HTR-8/SVneo (cell line): ENCODE measurements around the gene SRRD.

Experiments
- DNase-seq: peaks from one replicate; pipeline ENCODE4 v3.0.0; 2011; ENCODE audit warnings: low spot score, mixed read lengths; ENCODE audit not compliant: insufficient read length
- FAIRE-seq: peaks from 2 replicates; lab custom pipeline; 2011; peaks lifted over from hg19 to GRCh38; lab: Jason Lieb, UNC

SRRD gene

GRCh38 chr22:26480611-26480932 is 3.1 kb upstream of the SRRD start:
- no peak for DNase-seq
- FAIRE-seq: no peak

GRCh38 chr22:26481112-26481693 is 2.5 kb upstream of the SRRD start:
- no peak for FAIRE-seq
- DNase-seq: no peak

- DNase-seq: no peak
- no peak for FAIRE-seq
Measured at GRCh38 chr22:26481694-26482093, 2.0 kb upstream of the SRRD start.

GRCh38 chr22:26482161-26482560 is 1.5 kb upstream of the SRRD start:
- FAIRE-seq (no peak), DNase-seq (no peak)

- DNase-seq (no peak), FAIRE-seq (no peak)
Measured at GRCh38 chr22:26483043-26483438, 636 bp upstream of the SRRD start.

GRCh38 chr22:26484360-26484706 is 656 bp downstream of the SRRD start:
- no peak for FAIRE-seq
- DNase-seq: no peak

- FAIRE-seq (no peak), DNase-seq (no peak)
Measured at GRCh38 chr22:26485013-26485412, 1.3 kb downstream of the SRRD start.

- FAIRE-seq (no peak), DNase-seq (no peak)
Measured at GRCh38 chr22:26485806-26486390, 2.2 kb downstream of the SRRD start.

GRCh38 chr22:26486394-26486793 is 2.7 kb downstream of the SRRD start:
- FAIRE-seq: no peak

GRCh38 chr22:26487996-26488395 is 4.3 kb downstream of the SRRD start:
- no peak for FAIRE-seq
- DNase-seq: no peak

More at GRCh38 chr22:26486394-26486793, 2.7 kb downstream of the SRRD start:
- no peak for DNase-seq

GRCh38 chr22:26489447-26490036 is 5.9 kb downstream of the SRRD start:
- no peak for FAIRE-seq
- DNase-seq: no peak

- FAIRE-seq (no peak), DNase-seq (no peak)
Measured at GRCh38 chr22:26492220-26492619, 8.5 kb downstream of the SRRD start.

- no peak for FAIRE-seq
- DNase-seq: no peak
Measured at GRCh38 chr22:26494506-26494905, 10.8 kb downstream of the SRRD start.

GRCh38 chr22:26496456-26496855 is 12.8 kb downstream of the SRRD start:
- FAIRE-seq (no peak), DNase-seq (no peak)

- FAIRE-seq: no peak
- no peak for DNase-seq
Measured at GRCh38 chr22:26499188-26499703, 15.6 kb downstream of the SRRD start.

- FAIRE-seq (no peak), DNase-seq (no peak)
Measured at GRCh38 chr22:26501996-26502395, 18.3 kb downstream of the SRRD start.

- FAIRE-seq (no peak), DNase-seq (peak; percentile 23)
Measured at GRCh38 chr22:26502688-26503561, 19.2 kb downstream of the SRRD start.

- DNase-seq (no peak), FAIRE-seq (no peak)
Measured at GRCh38 chr22:26503758-26504157, 20.1 kb downstream of the SRRD start.

GRCh38 chr22:26508148-26508547 is 24.5 kb downstream of the SRRD start:
- no peak for DNase-seq

GRCh38 chr22:26512149-26512793 is 28.6 kb downstream of the SRRD start, which contains the start of gene TFIP11:
TFIP11 (minus strand) TSS chr22:26512473; CDS start chr22:26510272, 2,201 bp downstream.
- FAIRE-seq (peak; percentile 85), DNase-seq (peak; percentile 89)

More at GRCh38 chr22:26508148-26508547, 24.5 kb downstream of the SRRD start:
- FAIRE-seq: no peak
